Body of pancreas (tissue), 4 donors: ENCODE results near the gene ZNF324B. TPM values are rescaled to one million over a fixed set of nuclear protein-coding genes. Genes with fewer than 3 reads are reported as not detected.

Experiments
- ATAC-seq: fragments of 150-250 bp; one replicate; pipeline ENCODE4 v1.9.1; 2016
- DNase-seq, 4 donors: peaks; one replicate each; pipeline ENCODE4 v3.0.0-alpha.2; 2019
- H3K27ac ChIP-seq, 4 donors: fragments of 200-600 bp; sonication (generic); 1 replicate in 3 of 4; 2 replicates in 1 of 4; pipeline versions ENCODE4 v1.5.1 to v1.6.1; 2016 to 2019; ENCODE audit warnings: mild to moderate bottlenecking in 1 of 4, mixed read lengths in 1 of 4, moderate library complexity in 1 of 4
- H3K27me3 ChIP-seq, 2 donors: fragments of 200-600 bp; sonication (generic); one replicate each; pipeline ENCODE4 v1.6.0; 2016; ENCODE audit warnings: mild to moderate bottlenecking in 1 of 2
- H3K36me3 ChIP-seq, 2 donors: fragments of 200-600 bp; sonication (generic); replicated peaks in 1 of 2; 2 replicates each; pipeline ENCODE4 v1.5.1; 2016; ENCODE audit warnings: low read depth in 2 of 2; ENCODE audit not compliant: insufficient read depth in 1 of 2
- H3K4me1 ChIP-seq: fragments of 200-600 bp; sonication (generic); one replicate; pipeline ENCODE4 v1.6.0; 2016
- H3K4me3 ChIP-seq, 2 donors: fragments of 200-600 bp; sonication (generic); 1 replicate in 1 of 2; 2 replicates in 1 of 2; pipeline ENCODE4 v1.5.1; 2016 to 2019
- H3K9me3 ChIP-seq, 3 donors: fragments of 200-600 bp; sonication (generic); 1 replicate in 2 of 3; 2 replicates in 1 of 3; pipeline ENCODE4 v1.5.1; 2016
- CTCF ChIP-seq, 7 experiments: fragments of 450-650 bp in 4 of 7; fragments of 200-600 bp in 3 of 7; sonication (generic) in 3 of 7; IDR thresholded peaks; one replicate each; pipeline ENCODE4 v1.5.1; 2016 to 2019; ENCODE audit warnings: antibody characterized with exemption in 7 of 7
- POLR2A ChIP-seq, 3 donors: fragments of 450-650 bp; IDR thresholded peaks; one replicate each; pipeline ENCODE4 v1.6.1; 2016; ENCODE audit warnings: antibody characterized with exemption in 3 of 3, mild to moderate bottlenecking in 2 of 3
- WGBS, 2 donors: methylation state at CpG; one replicate each; pipeline ENCODE4 v1.1.5; 2017; 5-methylcytosine and 5-hydroxymethylcytosine counted together
- intact Hi-C: fragments of 100-400 bp; cut with DNase I; formaldehyde crosslinking; loops from one replicate; pipeline ENCODE4 v1.15.1; 2023
- small RNA-seq: library from RNA; depleted of rRNA; stranded (forward); fragments of <200 nt; gene quantifications from one replicate; pipeline ENCODE3, GENCODE V24; 2016
- total RNA-seq, 2 donors: library from RNA; depleted of rRNA; stranded (reverse); fragments of >200 nt; gene quantifications; one replicate each; pipeline ENCODE4 v1.1.0, GENCODE V29; 2016

The ZNF324B gene
- total RNA-seq, 2 donors from 2014 or later = 4.6 to 8.6 TPM

DNA sequence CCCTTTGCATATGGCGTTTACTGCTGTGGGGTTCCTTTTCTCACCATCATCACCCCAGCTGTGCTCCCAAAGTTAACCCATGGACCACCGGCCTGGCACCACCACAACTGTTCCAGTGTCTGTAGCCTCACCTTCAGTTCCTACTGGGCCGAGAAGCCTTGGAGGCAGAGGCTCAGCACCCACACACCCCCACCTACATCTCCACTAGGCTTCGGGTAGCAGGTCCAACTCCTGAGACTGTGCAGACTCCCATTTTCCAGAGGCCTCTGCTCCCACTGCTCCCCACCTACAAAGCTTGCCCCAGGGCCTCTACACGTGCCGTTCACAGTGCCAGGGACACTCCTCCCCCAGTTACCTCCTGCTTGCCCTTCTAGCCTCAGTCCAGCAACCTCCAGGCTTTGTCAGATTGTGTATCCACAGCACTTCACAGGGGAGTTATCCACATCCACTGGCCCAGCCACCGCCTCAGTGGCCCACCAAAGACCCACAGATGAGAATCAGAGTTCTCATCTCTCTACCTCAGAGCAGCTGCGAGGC lies 46.3 kb downstream of the ZNF324B start:
- Histone ChIP-seq H3K27me3 (no peaks in the 10 kb centered on the region), H3K4me1 (peaks cover 25% of the 10 kb centered on the region), H3K27ac (no peak overlapping the region), H3K36me3 (no peaks in the 10 kb centered on the region), H3K9me3 (no peaks in the 10 kb centered on the region), H3K4me3 (no peak overlapping the region)
- ATAC-seq = no peak
- WGBS, 2 donors = 91 to 97% methylated on average over 4 to 8 of the region's 8 CpGs
- no peak for TF ChIP-seq POLR2A (IDR thresholded peaks at IDR 0.05)
- no peak for TF ChIP-seq CTCF (IDR thresholded peaks at IDR 0.05)
- intact Hi-C loops = no loop called here
- DNase-seq = no peak

- intact Hi-C loops = no loop called here
- Histone ChIP-seq H3K27ac (peak overlapping the region in 2 of 4 donors; percentile 74 to 84), H3K4me1 (peaks cover 25% of the 10 kb centered on the region), H3K27me3 (no peaks in the 10 kb centered on the region), H3K4me3 (peak overlapping the region in 1 of 2 donors; percentile 16), H3K36me3 (no peaks in the 10 kb centered on the region), H3K9me3 (no peaks in the 10 kb centered on the region)
- WGBS, 2 donors = 52 to 60% methylated on average over 4 to 22 of the region's 22 CpGs
- TF ChIP-seq CTCF (IDR thresholded peaks at IDR 0.05) = no peak
- TF ChIP-seq POLR2A (IDR thresholded peaks at IDR 0.05) = no peak
- ATAC-seq (no peak), DNase-seq (peak in 1 of 4 donors; percentile 45)
Observed at GRCh38 chr19:58498316-58499020, 47.0 kb downstream of the ZNF324B start.

GRCh38 chr19:58499021-58499927 lies 47.9 kb downstream of the ZNF324B start:
- ATAC-seq (peak; percentile 99), DNase-seq (peak; percentile 100)
- 1 to 2% methylated on average over 13 to 60 of the region's 60 CpGs for WGBS, 2 donors
- H3K4me3 ChIP-seq = peak overlapping the region; percentile 28
- TF ChIP-seq CTCF (IDR thresholded peaks at IDR 0.05) (peak in 3 of 7 experiments; percentile 33 to 36 (median 33)), POLR2A (IDR thresholded peaks at IDR 0.05) (peak; percentile 25 to 71 (median 60))
- intact Hi-C loops = no loop called here
- no peaks in the 10 kb centered on the region for H3K9me3 ChIP-seq
- H3K36me3 ChIP-seq = no peaks in the 10 kb centered on the region
- H3K27ac ChIP-seq = peak overlapping the region; percentile 27 to 84 (median 60)
- no peaks in the 10 kb centered on the region for H3K27me3 ChIP-seq
- H3K4me1 ChIP-seq = peaks cover 25% of the 10 kb centered on the region

GRCh38 chr19:58500242-58500641 lies 48.8 kb downstream of the ZNF324B start:
- DNase-seq = no peak
- H3K27ac ChIP-seq = no peak overlapping the region
- H3K36me3 ChIP-seq = no peaks in the 10 kb centered on the region
- intact Hi-C loops = no loop called here
- ATAC-seq = no peak
- H3K4me1 ChIP-seq = peaks cover 25% of the 10 kb centered on the region
- no peaks in the 10 kb centered on the region for H3K27me3 ChIP-seq
- H3K9me3 ChIP-seq = no peaks in the 10 kb centered on the region
- no peak overlapping the region for H3K4me3 ChIP-seq
- no peak for TF ChIP-seq POLR2A (IDR thresholded peaks at IDR 0.05)
- no peak for TF ChIP-seq CTCF (IDR thresholded peaks at IDR 0.05)
- 89% methylated on average over 14 of the region's 14 CpGs; no CpG with 5 or more reads in 1 of the 2 donors for WGBS, 2 donors

Small RNAs within 50 kb of the gene (small RNA-seq; reads per million reads assigned to genes)
- gene RN7SL693P (not detected), gene RNU6-1337P (not detected)

Other genes with a start within 250 kb of the ZNF324B start
- gene ZNF544, start 222.7 kb upstream of the ZNF324B start, total RNA-seq = 10 to 100 TPM in 1 of 2 donors, 1 to 10 TPM in 1; 9.9 to 17.1 TPM
- 1 to 10 TPM; 3.6 to 4.6 TPM for gene ZNF8, start 172.7 kb upstream of the ZNF324B start, total RNA-seq
- gene ERVK3-1, start 146.2 kb upstream of the ZNF324B start, total RNA-seq = 10 to 100 TPM; 39.6 to 54.2 TPM
- gene ZSCAN22, start 124.6 kb upstream of the ZNF324B start, total RNA-seq = 1 to 10 TPM in 1 of 2 donors, under 1 TPM in 1; 0.99 to 3.1 TPM
- 10 to 100 TPM in 1 of 2 donors, 1 to 10 TPM in 1; 6.2 to 11.5 TPM for gene A1BG, start 98.1 kb upstream of the ZNF324B start, total RNA-seq
- 1 to 10 TPM; 4.6 to 4.7 TPM for gene ZNF497, start 88.9 kb upstream of the ZNF324B start, total RNA-seq
- gene ZNF837, start 70.6 kb upstream of the ZNF324B start, total RNA-seq = 10 to 100 TPM in 1 of 2 donors, 1 to 10 TPM in 1; 7.3 to 15.2 TPM
- 1,000 to 10,000 TPM in 1 of 2 donors, 100 to 1,000 TPM in 1; 577 to 1,133 TPM for gene RPS5, start 64.4 kb upstream of the ZNF324B start, total RNA-seq
- gene RNF225, start 56.0 kb upstream of the ZNF324B start, total RNA-seq = not detected
- 10 to 100 TPM in 1 of 2 donors, 1 to 10 TPM in 1; 4.9 to 11.5 TPM for gene ZNF584, start 43.0 kb upstream of the ZNF324B start, total RNA-seq
- gene ZNF132, start 11.5 kb upstream of the ZNF324B start, total RNA-seq = 1 to 10 TPM; 3.4 to 5.9 TPM
- 10 to 100 TPM in 1 of 2 donors, 1 to 10 TPM in 1; 9.9 to 13.2 TPM for gene ZNF324, start 15.5 kb downstream of the ZNF324B start, total RNA-seq
- 10 to 100 TPM in 1 of 2 donors, 1 to 10 TPM in 1; 8.2 to 10.4 TPM for gene ZNF446, start 24.7 kb downstream of the ZNF324B start, total RNA-seq
- gene SLC27A5, start 60.4 kb downstream of the ZNF324B start, total RNA-seq = 1 to 10 TPM; 5.4 to 9.9 TPM
- gene ZBTB45, start 68.2 kb downstream of the ZNF324B start, total RNA-seq = 10 to 100 TPM in 1 of 2 donors, 1 to 10 TPM in 1; 9.9 to 12.9 TPM
- gene TRIM28, start 92.4 kb downstream of the ZNF324B start, total RNA-seq = 100 to 1,000 TPM; 244 to 273 TPM
- 10 to 100 TPM; 22.7 to 66.4 TPM for gene CHMP2A, start 103.5 kb downstream of the ZNF324B start, total RNA-seq
- gene UBE2M, start 107.0 kb downstream of the ZNF324B start, total RNA-seq = 10 to 100 TPM; 10.5 to 11.7 TPM
- 10 to 100 TPM; 31.4 to 59.3 TPM for gene MZF1, start 121.7 kb downstream of the ZNF324B start, total RNA-seq